ENCODE results near the gene TXNRD2.
"Not testable (repeated sequence)": the region's sequence is repeated elsewhere in the genome, so short reads cannot be mapped to it uniquely, and the experiment has no call there.

TXNRD2 gene

GRCh38 chr22:19930551-19931486, 10.8 kb downstream of the TXNRD2 start:
- Histone ChIP-seq H3K36me3 (ENCODE audit: control insufficient read depth, insufficient read depth, low read length) (no peaks in the 10 kb centered on the region), H3K9ac (ENCODE audit: low read length) (no peak overlapping the region), H3K9me3 (ENCODE audit: control insufficient read depth, low read length) (no peaks in the 10 kb centered on the region), H3K4me3 (ENCODE audit: low read length) (no peak overlapping the region), H3K4me1 (ENCODE audit: control insufficient read depth, insufficient read depth, low read length) (peaks cover 7% of the 10 kb centered on the region), H3K27me3 (ENCODE audit: control insufficient read depth, insufficient read depth, low read length) (no peaks in the 10 kb centered on the region)

- H3K4me1 ChIP-seq (ENCODE audit: control insufficient read depth, insufficient read depth, low read length) = peaks cover 7% of the 10 kb centered on the region
- no peaks in the 10 kb centered on the region for H3K9me3 ChIP-seq (ENCODE audit: control insufficient read depth, low read length)
- no peak overlapping the region for H3K9ac ChIP-seq (ENCODE audit: low read length)
- H3K27me3 ChIP-seq (ENCODE audit: control insufficient read depth, insufficient read depth, low read length) = no peaks in the 10 kb centered on the region
- no peaks in the 10 kb centered on the region for H3K36me3 ChIP-seq (ENCODE audit: control insufficient read depth, insufficient read depth, low read length)
- H3K4me3 ChIP-seq (ENCODE audit: low read length) = no peak overlapping the region
Measured at GRCh38 chr22:19929586-19930550, 11.8 kb downstream of the TXNRD2 start.

- H3K36me3 ChIP-seq (ENCODE audit: control insufficient read depth, insufficient read depth, low read length) = no peaks in the 10 kb centered on the region
- no peak overlapping the region for H3K9ac ChIP-seq (ENCODE audit: low read length)
- H3K4me3 ChIP-seq (ENCODE audit: low read length) = no peak overlapping the region
- H3K27me3 ChIP-seq (ENCODE audit: control insufficient read depth, insufficient read depth, low read length) = no peaks in the 10 kb centered on the region
- H3K9me3 ChIP-seq (ENCODE audit: control insufficient read depth, low read length) = no peaks in the 10 kb centered on the region
- peaks cover under 1% of the 10 kb centered on the region for H3K4me1 ChIP-seq (ENCODE audit: control insufficient read depth, insufficient read depth, low read length)
Measured at GRCh38 chr22:19928207-19928606, 13.4 kb downstream of the TXNRD2 start.

GRCh38 chr22:19927696-19928095, 13.9 kb downstream of the TXNRD2 start:
- no peak overlapping the region for H3K4me3 ChIP-seq (ENCODE audit: low read length)
- no peaks in the 10 kb centered on the region for H3K27me3 ChIP-seq (ENCODE audit: control insufficient read depth, insufficient read depth, low read length)
- H3K9ac ChIP-seq (ENCODE audit: low read length) = no peak overlapping the region
- no peaks in the 10 kb centered on the region for H3K4me1 ChIP-seq (ENCODE audit: control insufficient read depth, insufficient read depth, low read length)
- H3K36me3 ChIP-seq (ENCODE audit: control insufficient read depth, insufficient read depth, low read length) = no peaks in the 10 kb centered on the region
- H3K9me3 ChIP-seq (ENCODE audit: control insufficient read depth, low read length) = no peaks in the 10 kb centered on the region

- H3K4me1 ChIP-seq (ENCODE audit: control insufficient read depth, insufficient read depth, low read length); H3K9me3 ChIP-seq (ENCODE audit: control insufficient read depth, low read length); H3K4me3 ChIP-seq (ENCODE audit: low read length); H3K27me3 ChIP-seq (ENCODE audit: control insufficient read depth, insufficient read depth, low read length); H3K36me3 ChIP-seq (ENCODE audit: control insufficient read depth, insufficient read depth, low read length); H3K9ac ChIP-seq (ENCODE audit: low read length): not testable (repeated sequence)
Measured at GRCh38 chr22:19926028-19926427, 15.6 kb downstream of the TXNRD2 start.

GRCh38 chr22:19923914-19924513, 17.6 kb downstream of the TXNRD2 start:
- no peaks in the 10 kb centered on the region for H3K9me3 ChIP-seq (ENCODE audit: control insufficient read depth, low read length)
- no peak overlapping the region for H3K4me3 ChIP-seq (ENCODE audit: low read length)
- no peaks in the 10 kb centered on the region for H3K27me3 ChIP-seq (ENCODE audit: control insufficient read depth, insufficient read depth, low read length)
- no peak overlapping the region for H3K9ac ChIP-seq (ENCODE audit: low read length)
- no peaks in the 10 kb centered on the region for H3K4me1 ChIP-seq (ENCODE audit: control insufficient read depth, insufficient read depth, low read length)
- no peaks in the 10 kb centered on the region for H3K36me3 ChIP-seq (ENCODE audit: control insufficient read depth, insufficient read depth, low read length)

- H3K27me3 ChIP-seq (ENCODE audit: control insufficient read depth, insufficient read depth, low read length) = no peaks in the 10 kb centered on the region
Measured at GRCh38 chr22:19921544-19922081, 20.0 kb downstream of the TXNRD2 start.

GRCh38 chr22:19919701-19920363, 21.8 kb downstream of the TXNRD2 start:
- H3K27me3 ChIP-seq (ENCODE audit: control insufficient read depth, insufficient read depth, low read length) = no peaks in the 10 kb centered on the region
- no peak overlapping the region for H3K4me3 ChIP-seq (ENCODE audit: low read length)
- no peaks in the 10 kb centered on the region for H3K4me1 ChIP-seq (ENCODE audit: control insufficient read depth, insufficient read depth, low read length)
- no peak overlapping the region for H3K9ac ChIP-seq (ENCODE audit: low read length)
- no peaks in the 10 kb centered on the region for H3K9me3 ChIP-seq (ENCODE audit: control insufficient read depth, low read length)
- peaks cover 20% of the 10 kb centered on the region for H3K36me3 ChIP-seq (ENCODE audit: control insufficient read depth, insufficient read depth, low read length)

More at GRCh38 chr22:19921544-19922081, 20.0 kb downstream of the TXNRD2 start:
- Histone ChIP-seq H3K4me1 (ENCODE audit: control insufficient read depth, insufficient read depth, low read length) (no peaks in the 10 kb centered on the region), H3K9me3 (ENCODE audit: control insufficient read depth, low read length) (no peaks in the 10 kb centered on the region), H3K36me3 (ENCODE audit: control insufficient read depth, insufficient read depth, low read length) (peaks cover 8% of the 10 kb centered on the region), H3K9ac (ENCODE audit: low read length) (no peak overlapping the region), H3K4me3 (ENCODE audit: low read length) (no peak overlapping the region)

GRCh38 chr22:19918332-19919106, 23.1 kb downstream of the TXNRD2 start:
- H3K36me3 ChIP-seq (ENCODE audit: control insufficient read depth, insufficient read depth, low read length) = peaks cover 27% of the 10 kb centered on the region
- no peak overlapping the region for H3K9ac ChIP-seq (ENCODE audit: low read length)
- H3K27me3 ChIP-seq (ENCODE audit: control insufficient read depth, insufficient read depth, low read length) = no peaks in the 10 kb centered on the region
- H3K4me3 ChIP-seq (ENCODE audit: low read length) = no peak overlapping the region
- H3K4me1 ChIP-seq (ENCODE audit: control insufficient read depth, insufficient read depth, low read length) = no peaks in the 10 kb centered on the region
- H3K9me3 ChIP-seq (ENCODE audit: control insufficient read depth, low read length) = no peaks in the 10 kb centered on the region

GRCh38 chr22:19917389-19918138, 24.1 kb downstream of the TXNRD2 start:
- Histone ChIP-seq H3K4me1 (ENCODE audit: control insufficient read depth, insufficient read depth, low read length) (no peaks in the 10 kb centered on the region), H3K36me3 (ENCODE audit: control insufficient read depth, insufficient read depth, low read length) (peaks cover 27% of the 10 kb centered on the region), H3K9ac (ENCODE audit: low read length) (no peak overlapping the region), H3K27me3 (ENCODE audit: control insufficient read depth, insufficient read depth, low read length) (no peaks in the 10 kb centered on the region), H3K9me3 (ENCODE audit: control insufficient read depth, low read length) (no peaks in the 10 kb centered on the region), H3K4me3 (ENCODE audit: low read length) (no peak overlapping the region)

All from mucosa of stomach (tissue), 1 donor.